Frontal cortex (tissue), 4 donors: ENCODE measurements around the gene PDE4D. TPM values are rescaled to one million over a fixed set of nuclear protein-coding genes. Genes with fewer than 3 reads are reported as not detected.

Experiments
- DNase-seq, 2 donors: peaks; one replicate each; pipeline ENCODE4 v3.0.0; 2012; ENCODE audit warnings: low spot score in 2 of 2
- FAIRE-seq: peaks from 2 replicates; lab custom pipeline; 2012; peaks lifted over from hg19 to GRCh38; lab: Jason Lieb, UNC
- total RNA-seq: library from RNA; depleted of rRNA; stranded (reverse); fragments of >200 nt; gene quantifications from one replicate; pipeline ENCODE4 v1.2.3, GENCODE V29; 2014
- donor health status: control.
- donor health status: control.
- donor health status: control.

Gene PDE4D
- total RNA-seq, 1 donor from 2014 or later = 210 TPM

DNA sequence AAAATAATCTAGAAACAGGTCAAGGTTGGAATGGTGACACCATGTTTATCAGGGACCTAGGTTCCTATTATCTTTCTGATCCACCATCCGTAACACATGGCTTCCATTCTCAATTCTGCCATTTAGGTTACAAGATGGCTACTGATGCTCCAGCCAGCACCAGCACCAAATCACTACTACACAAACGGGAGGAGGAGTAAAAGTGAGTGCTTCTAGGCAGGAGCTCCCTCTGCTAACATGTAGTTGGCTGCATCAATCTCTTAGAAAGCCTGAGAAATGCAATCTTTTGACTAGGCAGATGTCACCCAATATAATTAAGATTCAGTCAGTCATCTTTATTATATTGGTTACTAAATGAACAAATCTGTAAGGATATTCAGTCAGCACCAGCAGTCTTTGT lies 794.8 kb downstream of the PDE4D start:
- FAIRE-seq = no peak
- no peak for DNase-seq

DNA sequence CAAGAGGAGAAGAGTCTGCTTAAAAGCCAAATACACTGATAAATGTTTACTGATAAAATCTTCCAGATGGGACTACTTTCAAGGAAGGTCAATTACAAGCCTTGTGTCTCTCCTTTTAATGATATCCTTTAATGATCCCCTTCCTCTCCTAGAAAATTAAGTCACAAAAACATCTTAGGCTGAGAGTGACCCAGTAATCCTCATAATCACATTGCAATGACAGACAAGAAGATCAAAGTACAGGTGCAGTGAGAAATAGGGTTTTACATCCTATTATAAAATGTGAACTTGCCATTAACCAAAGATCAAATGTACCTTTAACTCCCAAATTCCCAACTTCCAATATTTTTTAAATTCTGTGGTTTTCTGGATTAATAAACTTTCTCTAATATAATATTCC lies 795.8 kb downstream of the PDE4D start:
- no peak for FAIRE-seq
- no peak for DNase-seq

DNA sequence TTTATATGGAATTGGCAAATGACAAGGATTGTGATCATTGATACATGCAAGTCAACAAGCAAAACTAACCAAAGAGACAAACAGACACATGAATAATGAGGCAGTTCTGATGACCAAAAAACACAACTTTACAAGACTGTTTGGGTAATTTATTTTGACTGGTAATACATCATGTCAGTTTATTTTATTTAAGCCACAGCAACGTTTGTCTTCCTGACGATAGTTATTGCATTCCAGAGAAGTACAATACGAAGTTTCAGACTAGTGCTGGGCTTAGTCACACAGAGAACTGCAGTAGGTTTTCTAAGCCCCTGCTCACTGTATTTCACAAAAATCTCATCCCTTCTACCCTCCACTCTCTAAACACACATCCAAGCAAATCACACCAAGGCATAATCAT lies 796.4 kb downstream of the PDE4D start:
- DNase-seq (no peak), FAIRE-seq (no peak)

DNA sequence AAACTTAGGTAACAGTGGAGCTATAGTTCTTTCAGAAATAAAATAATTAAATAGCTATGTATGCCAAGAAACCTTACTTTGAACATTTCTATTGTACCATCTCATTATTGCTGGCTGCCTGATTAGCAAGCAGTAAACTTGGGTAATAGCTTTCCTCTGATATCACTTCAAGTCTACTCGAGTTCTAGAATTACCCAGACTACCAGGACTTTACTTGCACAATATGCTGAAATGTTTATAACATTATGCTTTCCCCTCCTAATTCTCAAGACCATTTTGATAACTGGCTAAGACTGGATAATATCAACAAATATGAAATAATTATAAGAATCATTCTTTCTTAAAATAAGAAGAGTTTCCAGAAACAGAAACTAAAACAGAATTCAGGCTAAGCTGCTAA lies 798.0 kb downstream of the PDE4D start:
- DNase-seq = no peak
- no peak for FAIRE-seq

DNA sequence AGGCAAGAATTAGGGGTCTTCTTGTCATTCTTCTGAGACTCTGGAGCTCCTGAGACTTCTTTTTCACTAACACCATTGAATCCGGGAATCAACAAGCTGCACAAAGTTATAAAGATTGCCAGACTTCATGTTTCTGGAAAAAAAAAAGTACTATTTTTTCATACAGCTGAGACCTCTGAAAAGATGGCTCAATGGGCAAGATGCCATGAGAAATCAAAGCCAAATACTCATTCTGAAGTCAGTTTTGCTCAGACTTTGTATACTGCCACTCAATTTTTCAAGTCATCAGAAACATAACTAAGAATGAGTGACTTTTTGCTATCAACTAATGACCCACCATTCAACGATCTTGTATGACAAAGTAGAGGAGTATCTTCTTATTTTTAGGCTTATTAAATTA lies 798.7 kb downstream of the PDE4D start:
- DNase-seq (no peak), FAIRE-seq (no peak)

DNA sequence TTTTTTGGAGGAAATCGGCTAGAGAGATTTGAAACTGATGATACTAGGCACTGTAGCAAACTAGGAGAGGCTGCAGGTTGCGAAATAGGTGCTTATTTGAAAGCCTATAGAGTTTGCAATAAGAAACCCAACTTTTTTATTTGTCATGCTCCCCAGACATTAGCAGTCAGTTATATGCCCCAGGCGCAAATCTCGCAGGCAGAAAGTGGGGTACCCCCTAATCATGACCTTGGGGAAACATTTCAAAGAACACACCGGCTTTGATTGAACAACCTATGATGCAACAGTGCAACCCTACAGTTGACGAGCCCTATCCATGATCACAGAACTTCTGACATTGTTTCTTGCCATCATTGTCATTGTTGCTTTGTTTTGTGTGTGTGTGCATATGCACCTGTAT lies 800.2 kb downstream of the PDE4D start:
- no peak for FAIRE-seq
- no peak for DNase-seq

DNA sequence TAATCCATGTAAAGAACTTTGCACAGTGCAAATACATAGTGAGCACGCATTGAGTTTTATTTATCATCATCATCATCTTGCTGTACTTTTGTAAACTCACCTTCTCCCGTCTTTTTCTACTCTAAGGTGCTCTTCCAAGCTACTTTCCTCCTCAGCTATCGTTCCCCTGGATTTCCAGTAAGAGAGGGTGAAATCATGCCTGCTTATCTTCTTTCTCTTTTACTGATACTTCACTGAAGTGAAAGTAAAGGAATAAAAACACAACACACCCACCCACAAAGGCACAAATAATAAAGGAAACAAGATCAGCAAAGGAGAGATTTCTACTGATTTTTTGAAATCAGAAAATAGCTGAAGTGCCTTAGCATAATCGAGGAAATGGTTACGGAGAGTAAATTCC lies 800.8 kb downstream of the PDE4D start:
- FAIRE-seq (no peak), DNase-seq (no peak)

DNA sequence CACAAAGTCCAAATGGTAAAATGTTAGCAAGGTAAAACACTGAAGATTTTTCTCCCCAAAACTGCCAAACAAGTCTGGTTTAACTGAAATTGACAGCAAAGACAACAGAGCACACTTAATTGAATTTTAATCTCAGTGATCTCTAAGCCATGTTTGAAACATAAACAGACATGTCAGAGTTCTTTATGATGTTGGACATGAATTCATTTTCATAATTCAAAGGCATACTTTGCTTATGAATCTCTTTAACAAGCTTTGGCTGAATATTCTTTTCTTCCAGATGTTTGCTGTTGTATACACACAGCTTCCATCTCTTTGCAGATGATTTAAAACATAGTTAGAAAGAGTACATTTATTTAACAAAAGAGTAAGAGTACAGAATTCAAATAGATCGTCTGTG lies 801.6 kb downstream of the PDE4D start:
- FAIRE-seq = no peak
- DNase-seq = no peak

DNA sequence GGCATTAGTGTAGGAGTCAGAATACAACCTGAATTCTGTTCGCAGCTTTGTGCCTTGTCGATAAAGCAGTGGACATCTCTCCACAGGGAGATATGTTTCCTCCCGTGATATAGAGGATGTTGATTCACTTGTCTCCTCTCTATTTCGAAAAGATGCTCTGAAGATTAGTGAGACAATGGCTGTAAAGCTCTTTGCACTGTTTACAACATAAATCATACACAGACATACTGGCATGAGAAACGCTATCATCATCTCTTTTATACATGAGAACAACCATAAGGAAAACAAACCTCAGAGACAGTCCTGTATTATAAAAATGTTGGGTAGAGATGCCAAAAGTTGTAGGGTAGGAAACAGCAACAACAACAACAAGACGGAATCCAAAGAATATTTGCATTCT lies 803.2 kb downstream of the PDE4D start:
- FAIRE-seq = no peak

DNA sequence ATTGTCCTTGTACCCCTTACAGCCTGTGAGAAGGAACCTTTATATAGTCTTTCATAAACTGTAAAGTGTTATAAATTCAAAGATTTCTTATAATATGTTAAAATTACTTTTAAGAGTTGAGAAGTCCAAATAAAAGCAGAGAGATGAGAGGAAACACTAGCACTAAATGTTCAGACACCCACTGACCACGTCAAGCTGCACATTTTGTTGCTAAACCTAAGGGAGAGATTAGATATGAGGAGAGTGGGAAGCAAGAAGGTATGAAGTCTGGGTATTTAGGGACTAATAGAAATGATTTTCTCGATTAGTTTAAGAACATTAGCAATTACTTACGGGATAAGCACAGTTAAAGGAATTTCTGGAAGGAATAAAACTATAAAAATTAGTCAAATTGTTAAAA lies 803.8 kb downstream of the PDE4D start:
- DNase-seq (no peak), FAIRE-seq (no peak)

More for the DNA sequence above, 803.2 kb downstream of the PDE4D start:
- no peak for DNase-seq

DNA sequence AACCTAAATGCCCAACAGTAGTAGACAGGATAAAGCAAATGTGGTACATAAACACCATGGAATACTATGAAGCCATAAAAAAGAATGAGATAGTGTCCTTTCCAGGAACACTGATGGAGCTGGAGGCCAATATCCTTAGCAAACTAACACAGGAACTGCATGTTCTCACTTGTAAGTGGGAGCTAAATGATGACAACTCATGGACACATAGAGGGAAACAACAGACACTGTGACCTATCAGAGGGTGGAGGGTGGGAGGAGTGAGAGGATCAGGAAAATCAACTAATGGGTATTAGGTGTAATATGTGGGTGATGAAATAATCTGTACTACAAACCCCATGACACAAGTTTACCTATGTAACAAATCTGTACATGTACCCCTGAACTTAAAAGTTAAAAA lies 805.0 kb downstream of the PDE4D start:
- DNase-seq = no peak
- FAIRE-seq = no peak

DNA sequence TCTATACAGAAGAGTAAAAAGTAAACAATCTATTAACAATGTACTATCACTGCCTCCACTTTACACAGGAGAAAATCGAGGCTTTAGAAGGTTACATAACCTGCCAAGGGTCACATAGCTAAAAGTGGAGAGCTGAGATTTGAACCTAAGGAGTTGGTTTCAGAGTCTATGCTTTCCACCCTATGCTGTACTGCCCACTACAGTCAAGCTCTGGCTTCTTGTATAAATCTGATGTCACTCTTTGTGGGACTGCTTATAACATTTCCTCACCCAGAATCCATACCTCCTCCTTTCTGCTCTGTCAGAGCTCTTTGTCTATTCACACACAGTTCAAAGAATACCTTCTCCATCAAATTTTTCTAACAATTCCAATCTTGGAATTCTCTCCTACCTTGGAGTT lies 807.5 kb downstream of the PDE4D start:
- DNase-seq (no peak), FAIRE-seq (no peak)

DNA sequence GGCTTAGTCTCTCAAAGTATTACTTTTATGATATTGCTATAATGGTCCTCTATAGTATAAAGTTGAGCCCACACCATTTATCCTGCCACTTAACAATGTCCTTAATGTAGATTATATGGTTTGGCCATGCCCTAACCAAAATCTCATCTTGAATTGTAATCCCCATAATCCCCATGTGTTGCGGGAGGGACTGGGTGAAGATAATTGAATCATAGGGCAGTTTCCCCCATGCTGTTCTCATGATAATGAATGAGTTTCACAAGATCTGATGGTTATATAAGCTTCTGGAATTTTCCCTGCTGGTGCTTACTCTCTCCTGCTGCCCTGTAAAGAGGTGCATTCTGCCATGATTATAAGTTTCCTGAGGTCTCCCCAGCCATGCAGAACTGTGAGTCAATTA lies 811.8 kb downstream of the PDE4D start:
- DNase-seq (no peak), FAIRE-seq (no peak)

DNA sequence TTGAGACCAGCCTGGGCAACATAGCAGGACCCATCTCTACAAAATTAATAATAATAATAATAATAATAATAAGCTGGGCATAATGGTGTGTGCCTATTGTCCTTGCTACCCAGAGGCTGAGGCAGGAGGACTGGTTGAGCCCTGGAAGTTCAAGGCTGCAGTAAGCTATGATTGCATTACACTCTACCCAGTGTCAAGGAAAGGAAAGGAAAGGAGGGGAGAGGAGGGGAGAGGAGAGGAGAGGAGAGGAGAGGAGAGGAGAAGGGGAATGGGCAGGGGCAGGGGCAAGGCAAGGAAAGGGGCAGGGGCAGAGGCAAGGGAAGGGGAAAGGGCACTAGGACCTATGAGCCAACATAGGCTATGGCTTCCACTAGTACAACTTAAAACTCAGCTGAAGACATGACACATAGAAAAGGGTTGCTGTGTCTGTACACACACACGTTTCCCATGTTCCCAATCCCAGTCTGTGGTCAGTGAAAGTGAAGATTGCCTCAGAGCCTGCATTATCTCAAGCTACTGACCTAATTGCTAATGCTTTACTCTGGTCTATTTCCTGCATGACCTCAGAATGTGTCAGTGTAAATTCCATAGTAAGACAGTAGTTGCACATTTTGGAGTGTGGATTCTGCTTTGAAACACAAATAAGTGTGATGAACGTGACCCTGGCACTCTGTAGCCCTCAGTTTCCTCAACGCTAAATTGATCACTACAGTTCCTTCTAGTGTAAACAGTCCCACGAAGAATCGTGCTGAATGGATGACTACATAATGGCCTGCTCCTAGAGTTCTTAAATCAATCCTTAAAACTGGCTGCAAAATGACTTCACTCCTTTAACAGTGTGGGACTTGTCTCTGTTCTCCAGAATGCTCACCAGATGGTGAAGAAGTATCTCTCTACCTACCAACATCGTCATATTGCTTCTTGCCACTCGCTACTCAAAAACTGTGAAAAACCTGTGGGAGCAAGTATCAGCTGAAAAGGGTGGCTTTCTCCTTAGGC lies 813.6 kb downstream of the PDE4D start:
- no peak for DNase-seq
- no peak for FAIRE-seq

DNA sequence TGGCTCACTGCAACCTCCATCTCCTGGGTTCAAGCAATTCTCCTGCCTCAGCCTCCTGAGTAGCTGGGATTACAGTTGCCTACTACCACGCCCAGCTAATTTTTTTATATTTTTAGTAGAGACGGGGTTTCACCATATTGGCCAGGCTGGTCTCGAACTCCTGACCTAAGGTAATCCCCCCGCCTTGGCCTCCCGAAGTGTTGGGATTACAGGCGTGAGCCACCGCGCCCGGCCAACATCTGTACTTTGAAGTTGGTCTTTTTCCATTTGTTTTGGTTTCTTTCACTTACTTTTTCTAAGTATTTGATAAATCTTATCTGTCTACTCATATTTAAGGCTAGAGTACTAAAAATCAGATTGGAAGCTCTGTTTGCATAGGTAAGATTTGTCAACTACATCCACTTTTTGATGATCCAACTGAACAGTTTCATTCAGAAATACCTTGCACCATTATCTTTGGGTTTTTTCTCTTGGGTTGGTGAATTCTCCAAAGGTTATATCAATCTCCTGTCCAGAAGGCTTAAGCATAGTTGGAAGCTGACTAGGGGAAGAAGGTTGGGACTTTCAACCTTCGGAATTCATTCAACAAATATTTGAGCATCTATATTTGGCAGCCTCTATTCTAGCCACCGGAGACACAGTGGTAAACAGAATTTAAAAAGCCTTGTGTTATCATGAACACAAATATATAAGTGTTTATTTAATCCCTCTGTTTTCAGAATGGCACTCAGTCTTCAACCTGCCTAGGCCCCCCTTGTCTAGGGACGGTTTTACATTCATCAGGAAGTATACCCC lies 821.6 kb downstream of the PDE4D start:
- DNase-seq (no peak), FAIRE-seq (no peak)

DNA sequence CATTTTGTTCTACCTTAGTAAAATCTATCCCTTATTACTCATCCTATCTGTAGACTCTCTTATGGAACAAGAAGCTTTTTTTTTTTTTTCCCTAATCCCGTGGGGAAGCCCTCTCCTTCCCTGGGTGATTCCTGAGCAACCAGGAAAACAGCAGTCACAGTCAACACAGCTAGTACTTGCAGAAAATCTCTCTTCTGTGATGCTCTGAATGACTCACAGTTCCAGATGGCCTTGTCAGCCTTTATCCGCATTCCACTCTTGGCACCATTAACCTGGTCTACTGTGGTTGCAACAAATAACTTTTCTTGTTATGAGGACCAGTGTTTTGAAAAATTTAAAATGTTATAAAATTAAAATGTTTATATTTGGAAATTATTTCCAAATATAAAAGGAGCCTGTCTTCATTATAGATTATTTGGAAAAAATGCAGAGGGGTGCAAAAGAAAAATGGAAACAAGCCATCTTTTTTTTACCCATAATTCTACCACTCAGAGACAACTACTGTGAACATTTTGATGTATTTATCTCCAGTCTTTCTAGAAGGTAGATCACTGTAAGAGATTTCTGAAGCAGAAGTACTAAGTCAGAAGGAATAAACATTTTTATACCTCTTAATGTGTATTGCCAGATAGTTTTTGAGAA lies 824.0 kb downstream of the PDE4D start:
- peak in 1 of 2 donors; percentile 35 for DNase-seq
- peak; percentile 26 for FAIRE-seq

DNA sequence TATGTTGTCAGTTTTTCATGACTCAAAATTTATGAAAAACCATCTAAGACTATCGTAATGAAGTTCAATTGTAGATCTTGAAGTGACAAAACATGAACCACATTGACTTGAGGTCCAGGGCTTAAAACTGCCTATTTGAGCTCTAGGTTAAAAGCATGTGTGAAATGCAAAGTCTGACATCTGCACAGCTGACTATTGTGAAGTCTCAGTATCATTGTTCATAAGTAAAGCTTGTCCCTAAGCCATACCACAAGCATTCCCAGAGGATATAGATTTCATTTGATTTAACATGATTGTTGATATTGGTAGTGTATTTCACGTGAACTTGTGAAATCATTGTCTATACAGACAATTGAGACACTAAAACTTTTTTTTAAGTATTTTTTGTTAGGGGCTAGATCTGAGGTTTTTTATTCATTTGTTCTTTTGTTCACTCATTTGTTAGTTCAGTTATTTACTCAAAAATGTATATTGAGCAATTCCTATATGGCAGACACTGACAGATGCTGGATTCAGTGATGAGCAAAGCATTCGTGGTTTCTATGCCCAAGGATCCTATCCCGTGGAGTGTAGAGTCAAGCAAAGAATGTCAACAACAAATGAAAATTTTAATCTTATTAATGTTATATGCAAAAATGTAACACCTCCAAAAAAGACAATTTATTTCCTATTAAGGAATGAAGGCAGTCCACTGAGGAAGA lies 825.4 kb downstream of the PDE4D start:
- FAIRE-seq (no peak), DNase-seq (no peak)

DNA sequence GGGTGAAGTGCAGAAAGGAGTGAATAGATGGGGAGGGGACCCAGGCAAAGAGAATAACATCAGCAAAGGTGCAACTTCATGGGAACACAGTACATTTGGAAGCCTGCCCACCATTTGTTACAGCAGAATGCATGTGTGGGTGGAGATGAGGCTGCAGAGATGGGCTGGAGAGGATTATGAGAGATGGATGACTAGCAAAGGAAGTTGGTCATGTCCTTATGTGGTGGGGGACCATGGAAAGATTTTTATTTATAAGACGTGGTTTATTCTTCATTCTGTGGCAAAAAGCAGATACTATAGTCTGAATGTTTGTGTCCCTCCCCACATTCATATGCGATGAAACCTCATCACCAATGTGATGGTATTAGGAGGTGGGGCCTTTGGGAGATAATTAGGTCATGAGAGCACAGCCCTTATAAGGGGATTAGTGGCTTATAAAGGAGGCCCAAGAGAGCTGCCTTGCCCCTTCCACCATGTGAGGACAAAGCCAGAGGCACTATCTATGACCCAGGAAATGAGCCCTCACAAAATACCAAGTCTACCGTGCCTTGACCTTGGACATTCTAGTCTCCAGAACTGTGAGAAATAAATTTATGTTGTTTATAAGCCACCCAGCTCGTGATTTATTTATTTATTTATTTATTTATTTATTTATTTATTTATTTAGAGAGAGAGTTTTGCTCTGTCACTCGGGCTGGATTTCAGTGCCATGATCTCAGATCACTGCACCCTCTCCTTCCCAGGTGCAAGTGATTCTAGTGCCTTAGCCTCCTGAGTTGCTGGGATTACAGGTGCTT lies 827.0 kb downstream of the PDE4D start:
- DNase-seq (no peak), FAIRE-seq (no peak)

DNA sequence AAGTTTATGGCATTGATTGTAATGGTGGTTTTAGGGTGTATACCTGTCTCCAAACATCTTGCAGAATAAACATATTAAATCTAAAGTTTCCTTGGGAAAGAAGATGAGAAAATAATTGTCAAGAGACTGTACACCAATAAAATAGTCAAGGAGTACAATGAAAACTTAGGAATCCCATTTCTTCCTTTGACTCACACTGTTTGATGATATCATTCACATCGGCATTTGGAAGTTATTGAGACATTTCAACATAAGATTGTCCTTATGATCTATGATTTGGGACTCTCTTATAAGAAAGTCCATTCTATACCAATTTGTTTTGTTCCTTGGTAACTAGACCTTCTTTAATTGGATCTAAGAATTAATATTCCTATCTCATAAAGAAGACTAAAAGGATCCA lies 828.0 kb downstream of the PDE4D start:
- FAIRE-seq (no peak), DNase-seq (no peak)
